AG04449 (cell line): ENCODE measurements around the gene SLC17A9.

Experiments used
- CTCF ChIA-PET: fragments of 350-600 bp; formaldehyde crosslinking; extraction: SDS; loops from one replicate; lab custom pipeline; 2021; ENCODE audit warnings: antibody characterized with exemption; lab: Yijun Ruan, JAX
- POLR2A ChIA-PET: fragments of 400-600, 350-600 bp; formaldehyde crosslinking; extraction: SDS; loops from one replicate; lab custom pipeline; 2020; ENCODE audit warnings: antibody characterized with exemption, inconsistent platforms; lab: Yijun Ruan, JAX
- DNase-seq: peaks from one replicate; pipeline ENCODE4 v3.0.0-alpha.2; 2010; ENCODE audit warnings: low read depth, low spot score
- H3K4me3 ChIP-seq: 2 replicates; pipeline ENCODE4 v1.5.1; 2011; ENCODE audit warnings: low read depth, mild to moderate bottlenecking, control low read depth, low read length
- CTCF ChIP-seq: IDR thresholded peaks from one replicate; pipeline ENCODE4 v1.5.1; 2011; ENCODE audit warnings: mild to moderate bottlenecking, moderate library complexity, low read length, control low read depth, inconsistent platforms; ENCODE audit not compliant: insufficient read depth; ENCODE audit errors: missing control alignments

Gene SLC17A9

GRCh38 chr20:62977613-62978560 lies 25.4 kb downstream of the SLC17A9 start:
- ChIA-PET CTCF (no interaction called here), POLR2A (no interaction called here)
- H3K4me3 ChIP-seq = no peak overlapping the region
- no peak for DNase-seq
- no peak for TF ChIP-seq CTCF

DNA sequence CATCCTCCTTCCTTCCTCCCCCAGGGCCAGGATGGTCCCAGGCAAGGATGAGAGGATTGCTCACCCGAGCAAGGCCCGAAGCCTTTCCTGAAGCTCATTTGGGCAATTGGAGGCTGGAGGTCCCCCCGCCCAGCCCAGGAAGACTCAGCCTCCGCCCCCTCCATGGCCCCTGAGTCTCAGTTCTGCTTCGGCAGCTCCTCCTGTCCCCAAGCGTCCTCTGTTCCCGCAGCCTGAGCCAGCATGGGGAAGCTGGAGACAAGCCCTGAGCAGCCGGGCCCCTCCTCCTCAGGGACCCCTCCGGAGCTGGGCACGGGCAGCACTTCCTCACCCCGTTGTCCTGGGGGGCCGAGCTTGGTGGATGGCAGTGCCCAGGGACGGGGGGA lies 26.0 kb downstream of the SLC17A9 start:
- CTCF ChIA-PET = no interaction called here
- POLR2A ChIA-PET = no interaction called here

DNA sequence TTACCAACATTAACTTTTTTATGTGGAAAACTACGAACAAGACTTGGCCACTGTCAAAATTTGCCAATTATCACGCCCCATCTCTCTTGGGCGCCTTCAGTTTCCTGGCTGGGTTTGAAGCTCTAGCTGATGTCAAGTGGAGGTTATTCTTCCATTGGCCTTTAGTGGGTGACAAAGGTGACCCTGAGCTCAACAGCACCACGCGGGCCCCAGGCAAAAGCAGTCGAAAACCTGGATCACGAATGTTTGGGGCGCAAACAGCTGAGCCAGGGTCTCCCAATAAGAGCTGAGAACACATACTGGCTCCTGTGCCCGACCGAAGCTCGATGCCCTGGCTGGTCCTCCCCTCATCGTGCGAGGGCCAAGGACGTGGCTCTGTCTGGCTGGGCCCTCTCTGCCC lies 26.8 kb downstream of the SLC17A9 start:
- TF ChIP-seq CTCF = no peak
- ChIA-PET POLR2A (no interaction called here), CTCF (interaction anchor here (0.9 to 3.7 kb wide), 2 partner anchors 9 to 30 kb away, joined by 5 to 16 read pairs; no protein-coding TSS in a partner anchor)
- DNase-seq = no peak
- H3K4me3 ChIP-seq = no peak overlapping the region

More for the DNA sequence above, 26.0 kb downstream of the SLC17A9 start:
- DNase-seq = no peak
- no peak for TF ChIP-seq CTCF
- no peak overlapping the region for H3K4me3 ChIP-seq

GRCh38 chr20:62979876-62980373 lies 27.4 kb downstream of the SLC17A9 start:
- H3K4me3 ChIP-seq = no peak overlapping the region
- DNase-seq = no peak
- POLR2A ChIA-PET = no interaction called here
- CTCF ChIA-PET = interaction anchor here (0.9 to 3.7 kb wide), 4 partner anchors 10 to 77 kb away, joined by 3 to 16 read pairs (median 6); no protein-coding TSS in a partner anchor
- TF ChIP-seq CTCF = no peak

- POLR2A ChIA-PET = no interaction called here
- CTCF ChIA-PET = interaction anchor here (0.9 to 3.7 kb wide), 3 partner anchors 10 to 77 kb away, joined by 3 to 16 read pairs (median 6); no protein-coding TSS in a partner anchor
- DNase-seq = no peak
- TF ChIP-seq CTCF = no peak
- H3K4me3 ChIP-seq = no peak overlapping the region
These were observed 28.0 kb downstream of the SLC17A9 start for GRCh38 chr20:62980380-62980960.

- DNase-seq = no peak
- ChIA-PET POLR2A (no interaction called here), CTCF (interaction anchor here (0.9 to 3.7 kb wide), 3 partner anchors 11 to 78 kb away, joined by 3 to 16 read pairs (median 6); no protein-coding TSS in a partner anchor)
- TF ChIP-seq CTCF = no peak
- H3K4me3 ChIP-seq = no peak overlapping the region
These were observed 28.5 kb downstream of the SLC17A9 start for GRCh38 chr20:62980970-62981369.
